Kidney epithelial cell (primary cell): ENCODE data around the gene NUP62CL. TPM values are rescaled to one million over a fixed set of nuclear protein-coding genes. Genes with fewer than 3 reads are reported as not detected.

Experiments used
- DNase-seq: peaks from one replicate; pipeline ENCODE4 v3.0.0-alpha.2; 2010; ENCODE audit warnings: low read depth
- H3K27me3 ChIP-seq: 2 replicates; pipeline ENCODE4 v1.6.0; 2011; ENCODE audit warnings: low read length; ENCODE audit not compliant: control insufficient read depth, insufficient read depth
- H3K36me3 ChIP-seq: 2 replicates; pipeline ENCODE4 v1.5.1; 2011; ENCODE audit warnings: low read length; ENCODE audit not compliant: control insufficient read depth, insufficient read depth
- H3K4me3 ChIP-seq: 2 replicates; pipeline ENCODE4 v1.5.1; 2011; ENCODE audit warnings: low read depth, mild to moderate bottlenecking, control low read depth, low read length
- total RNA-seq: library from RNA; depleted of rRNA; stranded (reverse); fragments of >200 nt; gene quantifications from 2 replicates; pipeline ENCODE4 v1.2.3, GENCODE V29; 2015
- TF ChIP-seq, protein P1 (sequence below): IDR thresholded peaks from 2 replicates; pipeline ENCODE4 v1.5.1; 2011; ENCODE audit warnings: mild to moderate bottlenecking, moderate library complexity, low read length, control low read depth, inconsistent platforms; ENCODE audit not compliant: insufficient read depth, poor library complexity, severe bottlenecking

The NUP62CL gene
- total RNA-seq, 1 donor from 2014 or later = 1.6 TPM

DNA sequence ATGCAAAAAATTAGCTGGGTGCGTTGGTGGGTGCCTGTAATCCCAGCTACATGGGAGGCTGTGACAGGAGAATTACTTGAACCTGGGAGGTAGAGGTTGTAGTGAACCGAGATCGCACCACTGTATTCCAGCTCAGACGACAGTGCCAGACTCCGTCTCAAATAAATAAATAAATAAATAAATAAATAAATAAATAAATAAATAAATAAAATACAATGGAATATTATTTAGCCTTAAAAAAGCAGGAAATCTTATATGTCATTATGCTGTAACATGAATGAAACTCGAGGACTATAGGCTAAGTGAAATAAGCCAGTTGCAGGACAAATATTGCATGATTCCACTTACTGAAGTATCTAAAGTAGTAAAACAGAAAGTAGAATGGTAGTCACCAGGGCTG is 130.1 kb downstream of the NUP62CL start:
- Histone ChIP-seq H3K27me3 (no peaks in the 10 kb centered on the region), H3K4me3 (no peak overlapping the region), H3K36me3 (no peaks in the 10 kb centered on the region)
- DNase-seq = no peak
- TF ChIP-seq, protein P1, sequence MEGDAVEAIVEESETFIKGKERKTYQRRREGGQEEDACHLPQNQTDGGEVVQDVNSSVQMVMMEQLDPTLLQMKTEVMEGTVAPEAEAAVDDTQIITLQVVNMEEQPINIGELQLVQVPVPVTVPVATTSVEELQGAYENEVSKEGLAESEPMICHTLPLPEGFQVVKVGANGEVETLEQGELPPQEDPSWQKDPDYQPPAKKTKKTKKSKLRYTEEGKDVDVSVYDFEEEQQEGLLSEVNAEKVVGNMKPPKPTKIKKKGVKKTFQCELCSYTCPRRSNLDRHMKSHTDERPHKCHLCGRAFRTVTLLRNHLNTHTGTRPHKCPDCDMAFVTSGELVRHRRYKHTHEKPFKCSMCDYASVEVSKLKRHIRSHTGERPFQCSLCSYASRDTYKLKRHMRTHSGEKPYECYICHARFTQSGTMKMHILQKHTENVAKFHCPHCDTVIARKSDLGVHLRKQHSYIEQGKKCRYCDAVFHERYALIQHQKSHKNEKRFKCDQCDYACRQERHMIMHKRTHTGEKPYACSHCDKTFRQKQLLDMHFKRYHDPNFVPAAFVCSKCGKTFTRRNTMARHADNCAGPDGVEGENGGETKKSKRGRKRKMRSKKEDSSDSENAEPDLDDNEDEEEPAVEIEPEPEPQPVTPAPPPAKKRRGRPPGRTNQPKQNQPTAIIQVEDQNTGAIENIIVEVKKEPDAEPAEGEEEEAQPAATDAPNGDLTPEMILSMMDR = no peak

Other genes starting within 250 kb of the NUP62CL start
- 13.9 and 14.9 TPM in 2 replicates for gene MORC4, start 206.2 kb downstream of the NUP62CL start, total RNA-seq
- gene RBM41, start 87.6 kb downstream of the NUP62CL start, total RNA-seq = 13.1 and 20.8 TPM in 2 replicates
- not detected in 2 replicates for gene DNAAF6, start 178 bp upstream of the NUP62CL start, total RNA-seq
- 0.04 TPM in 1 of 2 replicates, not detected in the other for gene FRMPD3, start 243.2 kb upstream of the NUP62CL start, total RNA-seq